Retina (tissue), 1 donor: ENCODE measurements around the gene MYOF.
"Not testable (repeated sequence)": the region's sequence is repeated elsewhere in the genome, so short reads cannot be mapped to it uniquely, and the experiment has no call there.

Source experiments
- DNase-seq: peaks from one replicate; pipeline ENCODE4 v3.0.0-alpha.2; 2016

The MYOF gene

GRCh38 chr10:93336678-93337077 lies 145.5 kb downstream of the MYOF start:
- DNase-seq = no peak

GRCh38 chr10:93336110-93336509 lies 146.0 kb downstream of the MYOF start:
- no peak for DNase-seq

- DNase-seq = no peak
Observed at GRCh38 chr10:93334901-93335327, 147.2 kb downstream of the MYOF start.

GRCh38 chr10:93334181-93334580 lies 148.0 kb downstream of the MYOF start:
- DNase-seq = no peak

- DNase-seq = no peak
Observed at GRCh38 chr10:93333278-93333978, 148.7 kb downstream of the MYOF start.

GRCh38 chr10:93330824-93331223 lies 151.3 kb downstream of the MYOF start:
- DNase-seq = no peak

- DNase-seq = no peak
Observed at GRCh38 chr10:93319896-93320295, 162.2 kb downstream of the MYOF start.

GRCh38 chr10:93319096-93319495 lies 163.0 kb downstream of the MYOF start:
- no peak for DNase-seq

- no peak for DNase-seq
Observed at GRCh38 chr10:93315246-93315645, 166.9 kb downstream of the MYOF start.

- DNase-seq = not testable (repeated sequence)
Observed at GRCh38 chr10:93314656-93315055, 167.5 kb downstream of the MYOF start.

- no peak for DNase-seq
Observed at GRCh38 chr10:93313798-93314197, 168.3 kb downstream of the MYOF start.

- DNase-seq = no peak
Observed at GRCh38 chr10:93309062-93309461, 173.1 kb downstream of the MYOF start.

GRCh38 chr10:93305122-93305521 lies 177.0 kb downstream of the MYOF start:
- no peak for DNase-seq

- no peak for DNase-seq
Observed at GRCh38 chr10:93300981-93301380, 181.2 kb downstream of the MYOF start.

- peak; percentile 17 for DNase-seq
Observed at GRCh38 chr10:93300288-93300917, 181.7 kb downstream of the MYOF start.

GRCh38 chr10:93299606-93300287 lies 182.4 kb downstream of the MYOF start:
- no peak for DNase-seq

GRCh38 chr10:93299195-93299594 lies 182.9 kb downstream of the MYOF start:
- DNase-seq = no peak

GRCh38 chr10:93296151-93296550 lies 186.0 kb downstream of the MYOF start:
- no peak for DNase-seq

- DNase-seq = no peak
Observed at GRCh38 chr10:93293999-93294398, 188.1 kb downstream of the MYOF start.

GRCh38 chr10:93290661-93291354 lies 191.3 kb downstream of the MYOF start:
- DNase-seq = no peak

- peak; percentile 78 for DNase-seq
Observed at GRCh38 chr10:93288679-93289634, 193.2 kb downstream of the MYOF start.

- peak; percentile 13 for DNase-seq
Observed at GRCh38 chr10:93287775-93288174, 194.4 kb downstream of the MYOF start.
